B cell (primary cell): ENCODE results near the gene CNNM3. TPM values are rescaled to one million over a fixed set of nuclear protein-coding genes. Genes with fewer than 3 reads are reported as not detected.

Experiments
- ATAC-seq: fragments of 200-7000 bp; cut with Tn5 transposase; one replicate; pipeline ENCODE4 v1.10.0; 2021; ENCODE audit warnings: low read depth, mild to moderate bottlenecking, moderate number of reproducible peaks, moderate library complexity
- CTCF ChIA-PET: fragments of 350-600 bp; sonication (Branson Sonifier 250); formaldehyde crosslinking; loops from one replicate; lab custom pipeline; 2021; ENCODE audit warnings: antibody characterized with exemption, inconsistent platforms; lab: Charles Lee
- POLR2A ChIA-PET: fragments of 350-600 bp; sonication (Branson Sonifier 250); formaldehyde crosslinking; loops from one replicate; lab custom pipeline; 2021; ENCODE audit warnings: antibody characterized with exemption; lab: Charles Lee
- DNase-seq: peaks from one replicate; pipeline ENCODE4 v3.0.0; 2013
- H2AFZ ChIP-seq: 2 replicates; pipeline ENCODE4 v1.6.1; 2012; ENCODE audit warnings: mild to moderate bottlenecking, low read depth, low read length; ENCODE audit not compliant: insufficient read depth, poor library complexity, severe bottlenecking
- H3K27ac ChIP-seq, 2 donors: 1 replicate in 1 of 2; 2 replicates in 1 of 2; pipeline ENCODE4 v1.5.1; 2012 to 2013; ENCODE audit warnings: low read length in 2 of 2, mild to moderate bottlenecking in 2 of 2, moderate library complexity in 1 of 2
- H3K27me3 ChIP-seq, 4 experiments: fragments of 200-600 bp in 1 of 4; sonication (generic) in 1 of 4; replicated peaks in 1 of 4; 1 replicate in 2 of 4; 2 replicates in 2 of 4; pipeline versions ENCODE4 v1.6.1 to v1.7.0; 2013 to 2016; ENCODE audit warnings: low read length in 3 of 4, mild to moderate bottlenecking in 2 of 4, mixed read lengths in 1 of 4, moderate library complexity in 1 of 4; ENCODE audit not compliant: insufficient read depth in 4 of 4, control insufficient read depth in 3 of 4; ENCODE audit errors: control extremely low read depth in 1 of 4
- H3K36me3 ChIP-seq, 2 experiments: replicated peaks in 1 of 2; 1 replicate in 1 of 2; 2 replicates in 1 of 2; pipeline versions ENCODE4 v1.6.1 to v1.7.1; 2013; ENCODE audit warnings: low read length in 1 of 2; ENCODE audit not compliant: insufficient read depth in 2 of 2, control insufficient read depth in 1 of 2; ENCODE audit errors: control extremely low read depth in 1 of 2, extremely low read depth in 1 of 2
- H3K4me1 ChIP-seq, 2 donors: fragments of 200-600 bp in 1 of 2; sonication (generic) in 1 of 2; 1 replicate in 1 of 2; 2 replicates in 1 of 2; pipeline versions ENCODE4 v1.5.1 to v1.6.1; 2013 to 2017; ENCODE audit warnings: low read length in 2 of 2; ENCODE audit not compliant: control insufficient read depth in 2 of 2, insufficient read depth in 2 of 2
- H3K4me2 ChIP-seq: replicated peaks from 2 replicates; pipeline ENCODE3; 2012; ENCODE audit warnings: mild to moderate bottlenecking, low read depth, low read length; ENCODE audit not compliant: poor library complexity, severe bottlenecking
- H3K4me3 ChIP-seq, 5 experiments: fragments of 200-600 bp in 1 of 5; sonication (generic) in 1 of 5; 1 replicate in 3 of 5; 2 replicates in 2 of 5; pipeline versions ENCODE4 v1.5.1 to v1.7.0; 2011 to 2016; ENCODE audit warnings: low read length in 4 of 5, mild to moderate bottlenecking in 4 of 5, low read depth in 2 of 5, control low read depth in 1 of 5, moderate library complexity in 1 of 5; ENCODE audit not compliant: insufficient read depth in 1 of 5; ENCODE audit errors: control extremely low read depth in 1 of 5, extremely low read depth in 1 of 5
- H3K79me2 ChIP-seq: fragments of 200-600 bp; sonication (generic); one replicate; pipeline ENCODE4 v1.6.0; 2016; ENCODE audit warnings: low read length; ENCODE audit not compliant: control insufficient read depth, insufficient read depth
- H3K9ac ChIP-seq: fragments of 200-600 bp; sonication (generic); 2 replicates; pipeline ENCODE4 v1.6.1; 2017; ENCODE audit warnings: mild to moderate bottlenecking, low read length, moderate library complexity
- H3K9me3 ChIP-seq, 3 donors: one replicate each; pipeline versions ENCODE4 v1.6.1 to v1.7.1; 2013; ENCODE audit warnings: low read length in 2 of 3; ENCODE audit not compliant: control insufficient read depth in 2 of 3, insufficient read depth in 1 of 3; ENCODE audit errors: control extremely low read depth in 1 of 3
- H4K20me1 ChIP-seq: 2 replicates; pipeline ENCODE4 v1.6.0; 2012; ENCODE audit warnings: mild to moderate bottlenecking, low read length; ENCODE audit not compliant: insufficient read depth, control insufficient read depth, poor library complexity, severe bottlenecking
- H3K27ac Mint-ChIP-seq: one replicate; pipeline ENCODE4 v1.8.0; 2021; ENCODE audit warnings: mixed read lengths
- H3K27me3 Mint-ChIP-seq: one replicate; pipeline ENCODE4 v1.8.0; 2021; ENCODE audit warnings: mixed read lengths
- H3K4me1 Mint-ChIP-seq: one replicate; pipeline ENCODE4 v1.8.0; 2021; ENCODE audit warnings: mixed read lengths
- H3K4me3 Mint-ChIP-seq: one replicate; pipeline ENCODE4 v1.8.0; 2021; ENCODE audit warnings: mixed read lengths
- H3K9me3 Mint-ChIP-seq: one replicate; pipeline ENCODE4 v1.8.0; 2022; ENCODE audit warnings: mixed read lengths; ENCODE audit not compliant: insufficient read depth
- CTCF ChIP-seq: fragments of 200-600 bp; IDR thresholded peaks from one replicate; pipeline ENCODE4 v1.8.0; 2022; ENCODE audit warnings: antibody characterized with exemption, mild to moderate bottlenecking
- EZH2 ChIP-seq: IDR thresholded peaks from 2 replicates; pipeline ENCODE4 v1.6.1; 2012; ENCODE audit warnings: borderline replicate concordance, low read depth, mild to moderate bottlenecking, moderate library complexity, low read length; ENCODE audit not compliant: insufficient read depth, poor library complexity, severe bottlenecking
- WGBS: methylation state at CpG from one replicate; pipeline ENCODE4 v1.1.5; 2013; ENCODE audit warnings: missing lambda C conversion rate; ENCODE audit not compliant: insufficient coverage; 5-methylcytosine and 5-hydroxymethylcytosine counted together
- intact Hi-C: fragments of 100-400 bp; cut with micrococcal nuclease; formaldehyde crosslinking; loops from one replicate; pipeline ENCODE4 v1.10.0; 2022
- polyA plus RNA-seq: library from polyadenylated mRNA; depleted of rRNA; stranded (reverse); fragments of >200 nt; gene quantifications from 2 replicates; pipeline ENCODE4 v1.2.3, GENCODE V29; 2012
- total RNA-seq, 2 donors: library from RNA; stranded (reverse); fragments of 120-200 nt in 1 of 2; gene quantifications; 1 replicate in 1 of 2; 2 replicates in 1 of 2; pipeline versions ENCODE4 v1.2.3 to v1.2.4, GENCODE V29; 2013 to 2022

The CNNM3 gene
- total and polyA plus RNA-seq, 2 donors (not counting 1 experiment from before 2014, with no cell fraction given) = 28.8 to 54.7 TPM

DNA sequence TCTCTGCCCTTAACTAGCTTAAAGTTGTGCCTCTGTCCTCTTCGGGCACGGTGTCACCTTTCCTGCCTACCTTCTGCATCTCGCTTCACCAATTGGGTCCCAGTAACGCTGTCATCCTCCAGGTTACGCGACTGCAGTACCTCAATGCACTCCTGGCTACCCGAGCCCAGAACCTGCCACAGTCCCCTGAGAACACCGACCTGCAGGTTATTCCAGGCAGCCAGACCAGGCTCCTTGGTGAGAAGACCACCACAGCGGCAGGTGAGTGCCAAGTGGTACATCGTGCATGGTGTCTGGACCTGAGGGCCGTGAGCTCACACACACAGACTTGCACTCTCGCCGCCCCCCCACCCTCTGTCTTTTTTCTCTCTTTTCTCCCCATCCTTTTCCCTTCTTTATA, 12.8 kb downstream of the CNNM3 start:
- H3K9me3 ChIP-seq = no peaks in the 10 kb centered on the region
- peaks cover 0 to 5% of the 10 kb centered on the region in 2 donors for H3K4me1 ChIP-seq
- H3K9ac ChIP-seq = no peak overlapping the region
- ATAC-seq = no peak
- TF ChIP-seq CTCF = no peak
- no peak for TF ChIP-seq EZH2
- no peak overlapping the region for H3K27ac ChIP-seq
- WGBS = 97% methylated on average over 9 of the region's 13 CpGs
- Mint-ChIP-seq H3K27me3 (no peaks in the 10 kb centered on the region), H3K27ac (no peak overlapping the region), H3K4me3 (no peak overlapping the region), H3K9me3 (no peaks in the 10 kb centered on the region), H3K4me1 (peaks cover 10% of the 10 kb centered on the region)
- H3K4me2 ChIP-seq = no peak overlapping the region
- peaks cover 0 to 90% of the 10 kb centered on the region in 2 experiments for H3K36me3 ChIP-seq
- no peaks in the 10 kb centered on the region for H3K27me3 ChIP-seq
- no peak overlapping the region for H3K4me3 ChIP-seq
- CTCF ChIA-PET = interaction anchor here (0.7 kb wide), 1 partner anchor 126 kb away, joined by 3 read pairs; no protein-coding TSS in a partner anchor
- no peak overlapping the region for H2AFZ ChIP-seq
- DNase-seq = no peak
- POLR2A ChIA-PET = interaction anchor here (0.7 kb wide), 1 partner anchor 10 kb away, joined by 4 read pairs; no protein-coding TSS in a partner anchor
- peaks cover 25% of the 10 kb centered on the region for H4K20me1 ChIP-seq
- intact Hi-C loops = no loop called here
- no peaks in the 10 kb centered on the region for H3K79me2 ChIP-seq

GRCh38 chr2:96830044-96830562, 14.0 kb downstream of the CNNM3 start:
- no peak for TF ChIP-seq EZH2
- TF ChIP-seq CTCF = no peak
- POLR2A ChIA-PET = no interaction called here
- Histone ChIP-seq H3K79me2 (no peaks in the 10 kb centered on the region), H3K4me3 (no peak overlapping the region), H3K9ac (no peak overlapping the region), H2AFZ (no peak overlapping the region), H3K27ac (no peak overlapping the region), H3K4me1 (peaks cover 0 to 5% of the 10 kb centered on the region in 2 donors), H3K9me3 (no peaks in the 10 kb centered on the region), H3K4me2 (no peak overlapping the region), H4K20me1 (peaks cover 13% of the 10 kb centered on the region), H3K36me3 (peaks cover 0 to 89% of the 10 kb centered on the region in 2 experiments), H3K27me3 (no peaks in the 10 kb centered on the region)
- no peak for ATAC-seq
- 56% methylated on average over 4 of the region's 5 CpGs for WGBS
- CTCF ChIA-PET = no interaction called here
- no peak overlapping the region for H3K27ac Mint-ChIP-seq
- intact Hi-C loops = no loop called here
- H3K4me3 Mint-ChIP-seq = no peak overlapping the region
- peaks cover 10% of the 10 kb centered on the region for H3K4me1 Mint-ChIP-seq
- no peaks in the 10 kb centered on the region for H3K27me3 Mint-ChIP-seq
- no peaks in the 10 kb centered on the region for H3K9me3 Mint-ChIP-seq
- DNase-seq = no peak
